Parathyroid adenoma (tissue), 2 donors: ENCODE data around the gene LPP.

ENCODE experiments used
- H2AFZ ChIP-seq: fragments of 300-600 bp; sonication (generic); one replicate; pipeline ENCODE4 v1.7.0; 2017; ENCODE audit warnings: antibody characterized with exemption, mild to moderate bottlenecking
- H3K27ac ChIP-seq: fragments of 300-600 bp; sonication (generic); one replicate; pipeline ENCODE4 v1.7.0; 2017
- H3K27me3 ChIP-seq: fragments of 300-600 bp; sonication (generic); one replicate; pipeline ENCODE4 v1.7.0; 2017; ENCODE audit warnings: low read length; ENCODE audit not compliant: control insufficient read depth, insufficient read depth
- H3K36me3 ChIP-seq: fragments of 300-600 bp; sonication (generic); one replicate; pipeline ENCODE4 v1.7.0; 2017; ENCODE audit warnings: low read length; ENCODE audit not compliant: control insufficient read depth, insufficient read depth
- H3K4me1 ChIP-seq: fragments of 300-600 bp; sonication (generic); one replicate; pipeline ENCODE4 v1.7.0; 2017; ENCODE audit warnings: control low read depth
- H3K4me2 ChIP-seq: fragments of 300-600 bp; sonication (generic); one replicate; pipeline ENCODE4 v1.7.0; 2017; ENCODE audit warnings: low read length
- H3K4me3 ChIP-seq: fragments of 300-600 bp; sonication (generic); one replicate; pipeline ENCODE4 v1.7.0; 2017; ENCODE audit warnings: low read depth, low read length
- H3K79me2 ChIP-seq: fragments of 300-600 bp; sonication (generic); one replicate; pipeline ENCODE4 v1.7.0; 2017; ENCODE audit warnings: control low read depth
- H3K9ac ChIP-seq: fragments of 300-600 bp; sonication (generic); one replicate; pipeline ENCODE4 v1.7.0; 2017; ENCODE audit warnings: mild to moderate bottlenecking
- H3K9me3 ChIP-seq: fragments of 300-600 bp; sonication (generic); one replicate; pipeline ENCODE4 v1.7.0; 2017; ENCODE audit warnings: low read length; ENCODE audit not compliant: control insufficient read depth
- TF ChIP-seq, protein P1 (sequence below): fragments of 300-600 bp; sonication (generic); IDR thresholded peaks from one replicate; pipeline ENCODE4 v1.7.0; 2017; ENCODE audit warnings: antibody characterized with exemption, mild to moderate bottlenecking
- donor health status: primary hyperparathyroidism.

The LPP gene

DNA sequence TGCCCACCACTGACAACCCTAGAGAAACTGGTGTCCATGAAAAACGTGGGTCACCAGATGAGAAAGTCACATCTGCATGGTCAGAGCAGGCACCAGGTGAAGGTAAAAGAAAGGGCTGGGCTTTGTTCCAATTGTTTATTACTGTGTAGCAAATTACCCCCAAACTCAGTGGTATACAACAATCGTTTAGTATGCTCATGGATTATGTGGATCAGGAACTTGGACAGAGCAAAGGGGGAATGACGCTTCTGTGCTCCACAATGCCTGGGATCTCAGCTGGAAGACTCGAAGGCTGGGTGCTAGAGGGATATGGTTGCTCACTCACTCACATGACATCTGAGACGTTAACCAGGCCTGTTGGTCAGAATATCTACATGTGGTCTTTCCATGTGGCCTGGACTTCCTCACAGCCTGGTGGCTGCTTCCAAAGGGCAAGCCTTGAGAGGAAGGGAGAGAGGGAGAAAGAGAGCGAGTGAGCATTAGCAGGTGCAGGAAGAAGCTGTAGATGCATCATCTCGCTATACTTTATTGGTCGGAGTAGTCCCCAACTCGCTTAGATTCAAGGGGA is 44.9 kb downstream of the LPP start:
- H3K9me3 ChIP-seq: no peaks in the 10 kb centered on the region
- H3K36me3 ChIP-seq: no peaks in the 10 kb centered on the region
- H3K27ac ChIP-seq: no peak overlapping the region
- TF ChIP-seq, protein P1, sequence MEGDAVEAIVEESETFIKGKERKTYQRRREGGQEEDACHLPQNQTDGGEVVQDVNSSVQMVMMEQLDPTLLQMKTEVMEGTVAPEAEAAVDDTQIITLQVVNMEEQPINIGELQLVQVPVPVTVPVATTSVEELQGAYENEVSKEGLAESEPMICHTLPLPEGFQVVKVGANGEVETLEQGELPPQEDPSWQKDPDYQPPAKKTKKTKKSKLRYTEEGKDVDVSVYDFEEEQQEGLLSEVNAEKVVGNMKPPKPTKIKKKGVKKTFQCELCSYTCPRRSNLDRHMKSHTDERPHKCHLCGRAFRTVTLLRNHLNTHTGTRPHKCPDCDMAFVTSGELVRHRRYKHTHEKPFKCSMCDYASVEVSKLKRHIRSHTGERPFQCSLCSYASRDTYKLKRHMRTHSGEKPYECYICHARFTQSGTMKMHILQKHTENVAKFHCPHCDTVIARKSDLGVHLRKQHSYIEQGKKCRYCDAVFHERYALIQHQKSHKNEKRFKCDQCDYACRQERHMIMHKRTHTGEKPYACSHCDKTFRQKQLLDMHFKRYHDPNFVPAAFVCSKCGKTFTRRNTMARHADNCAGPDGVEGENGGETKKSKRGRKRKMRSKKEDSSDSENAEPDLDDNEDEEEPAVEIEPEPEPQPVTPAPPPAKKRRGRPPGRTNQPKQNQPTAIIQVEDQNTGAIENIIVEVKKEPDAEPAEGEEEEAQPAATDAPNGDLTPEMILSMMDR: no peak
- H3K9ac ChIP-seq: no peak overlapping the region
- no peaks in the 10 kb centered on the region for H3K4me1 ChIP-seq
- peaks cover 22% of the 10 kb centered on the region for H3K79me2 ChIP-seq
- H3K4me3 ChIP-seq: no peak overlapping the region
- no peak overlapping the region for H2AFZ ChIP-seq
- H3K27me3 ChIP-seq: no peaks in the 10 kb centered on the region
- H3K4me2 ChIP-seq: no peak overlapping the region

DNA sequence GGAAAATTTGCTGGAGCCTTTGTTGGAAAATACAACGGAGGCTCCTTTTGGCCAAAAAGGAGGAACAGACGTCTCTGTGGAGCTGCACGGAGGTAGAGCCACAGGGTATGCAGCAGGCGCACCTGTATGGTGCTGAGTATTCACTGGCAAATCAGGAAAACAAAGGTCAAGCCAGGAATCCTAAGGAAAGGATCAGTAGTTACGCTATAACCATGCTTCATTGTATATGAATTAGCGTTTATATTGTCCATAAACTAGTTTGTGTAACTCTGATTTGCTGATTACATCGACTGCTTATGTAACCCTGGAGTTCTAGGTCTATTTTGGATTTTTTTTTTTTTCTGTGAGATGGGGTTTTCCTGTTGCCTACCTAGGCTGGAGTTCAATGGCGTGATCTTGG is 45.4 kb downstream of the LPP start:
- H3K9me3 ChIP-seq: no peaks in the 10 kb centered on the region
- TF ChIP-seq, protein P1: no peak
- H3K9ac ChIP-seq: no peak overlapping the region
- no peaks in the 10 kb centered on the region for H3K4me1 ChIP-seq
- no peak overlapping the region for H3K27ac ChIP-seq
- peaks cover 22% of the 10 kb centered on the region for H3K79me2 ChIP-seq
- H3K4me2 ChIP-seq: no peak overlapping the region
- no peak overlapping the region for H3K4me3 ChIP-seq
- H2AFZ ChIP-seq: no peak overlapping the region
- no peaks in the 10 kb centered on the region for H3K36me3 ChIP-seq
- H3K27me3 ChIP-seq: no peaks in the 10 kb centered on the region

DNA sequence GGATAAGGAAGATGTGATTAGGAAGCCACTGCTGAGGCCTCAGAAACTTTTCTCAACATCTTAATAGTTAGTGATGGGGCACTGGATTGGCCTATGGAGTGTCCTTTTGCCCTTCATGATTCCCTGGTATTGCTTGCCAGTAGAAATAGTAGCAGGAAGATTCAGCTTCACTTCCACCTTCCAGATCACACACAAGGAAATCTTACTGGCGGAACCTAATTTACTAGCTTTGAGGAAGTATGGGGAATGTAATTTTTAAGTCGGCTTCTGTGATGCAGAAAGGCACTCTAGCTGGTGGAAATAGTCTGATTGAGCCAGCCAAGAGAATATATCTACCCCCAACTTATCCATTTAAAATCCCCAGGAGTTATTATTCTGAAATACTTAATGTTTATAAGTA is 46.5 kb downstream of the LPP start:
- peaks cover 3% of the 10 kb centered on the region for H3K4me1 ChIP-seq
- H3K36me3 ChIP-seq: no peaks in the 10 kb centered on the region
- no peak overlapping the region for H3K4me3 ChIP-seq
- H3K79me2 ChIP-seq: peaks cover 19% of the 10 kb centered on the region
- TF ChIP-seq, protein P1: no peak
- H2AFZ ChIP-seq: no peak overlapping the region
- no peaks in the 10 kb centered on the region for H3K27me3 ChIP-seq
- no peak overlapping the region for H3K9ac ChIP-seq
- no peak overlapping the region for H3K27ac ChIP-seq
- H3K9me3 ChIP-seq: no peaks in the 10 kb centered on the region
- H3K4me2 ChIP-seq: no peak overlapping the region

DNA sequence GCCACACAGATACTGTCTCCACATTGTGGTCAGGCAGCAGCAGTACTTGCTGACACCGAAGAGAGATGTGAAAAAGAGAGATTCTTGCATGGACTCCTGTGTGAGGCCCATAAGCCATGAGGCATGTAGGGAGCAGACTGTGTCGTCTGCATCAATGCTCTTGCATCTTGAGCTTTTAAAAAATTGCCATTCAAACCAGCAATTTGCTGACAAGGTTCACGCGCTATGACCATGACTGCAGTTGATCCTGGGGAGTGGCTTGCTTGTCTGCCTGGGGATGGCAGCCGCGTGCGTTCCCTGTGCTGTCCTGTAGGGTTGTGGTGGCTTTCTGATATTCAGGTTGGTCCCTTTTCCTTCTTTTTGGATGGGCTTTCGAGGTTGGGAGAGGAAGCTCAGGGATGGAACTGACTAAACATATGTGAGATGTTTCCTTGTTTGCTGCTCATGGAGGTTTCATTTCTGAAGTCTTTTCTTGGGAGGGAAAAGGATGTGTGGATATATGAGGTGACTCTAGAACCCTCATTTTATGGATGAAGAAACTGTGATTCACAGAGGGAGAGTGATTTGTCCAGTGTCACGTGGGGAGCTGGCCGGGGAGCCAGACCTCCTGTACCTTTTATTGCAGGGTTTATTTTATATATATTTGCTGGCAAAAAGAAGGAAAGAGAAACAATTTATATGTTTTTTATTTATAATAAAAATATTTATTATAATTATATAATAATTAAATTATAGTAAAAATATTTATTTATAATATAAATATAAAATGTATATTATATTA is 48.6 kb downstream of the LPP start:
- H3K27ac ChIP-seq: no peak overlapping the region
- H3K4me3 ChIP-seq: no peak overlapping the region
- H3K4me1 ChIP-seq: peaks cover 3% of the 10 kb centered on the region
- H3K4me2 ChIP-seq: no peak overlapping the region
- no peaks in the 10 kb centered on the region for H3K36me3 ChIP-seq
- TF ChIP-seq, protein P1: no peak
- no peak overlapping the region for H2AFZ ChIP-seq
- H3K9me3 ChIP-seq: no peaks in the 10 kb centered on the region
- no peak overlapping the region for H3K9ac ChIP-seq
- H3K27me3 ChIP-seq: no peaks in the 10 kb centered on the region
- peaks cover 13% of the 10 kb centered on the region for H3K79me2 ChIP-seq

DNA sequence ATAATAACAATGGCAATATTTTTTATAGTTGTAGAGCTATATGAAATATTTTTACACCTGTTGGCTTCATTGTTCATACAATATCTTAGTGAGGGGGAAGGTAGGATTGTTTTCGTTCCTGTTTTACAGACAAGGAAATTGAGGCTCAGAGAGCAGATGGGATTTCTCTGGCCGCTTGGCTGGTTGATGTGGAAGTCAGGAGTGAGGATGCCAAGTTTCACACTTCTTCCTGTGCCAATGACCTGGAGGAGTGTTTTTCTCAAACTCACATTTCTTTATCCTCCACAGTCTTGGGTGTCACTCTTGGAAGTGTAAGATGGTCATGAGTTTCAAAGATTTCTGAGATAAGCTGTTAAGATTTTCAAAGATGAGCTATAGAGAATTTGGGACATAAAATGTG is 50.6 kb downstream of the LPP start:
- H3K4me1 ChIP-seq: peaks cover 3% of the 10 kb centered on the region
- TF ChIP-seq, protein P1: no peak
- no peak overlapping the region for H3K27ac ChIP-seq

More for the DNA sequence above, 50.6 kb downstream of the LPP start:
- Histone ChIP-seq H3K27me3 (no peaks in the 10 kb centered on the region), H3K79me2 (peaks cover 6% of the 10 kb centered on the region), H3K4me3 (no peak overlapping the region), H3K36me3 (no peaks in the 10 kb centered on the region), H3K9me3 (no peaks in the 10 kb centered on the region), H3K9ac (no peak overlapping the region), H2AFZ (no peak overlapping the region), H3K4me2 (no peak overlapping the region)
